HG02943 (cell line): ENCODE results near the gene FREM2.

Experiments
- ATAC-seq: cut with Tn5 transposase; IDR thresholded peaks from one replicate; pipeline ENCODE4 v1.9.1; 2021; ENCODE audit warnings: mild to moderate bottlenecking, low read depth, moderate library complexity; ENCODE audit not compliant: unreplicated experiment

The FREM2 gene

GRCh38 chr13:38687246-38688229, 661 bp downstream of the FREM2 start:
- ATAC-seq = no peak

- no peak for ATAC-seq
These were observed 1.8 kb downstream of the FREM2 start for GRCh38 chr13:38688674-38689073.

GRCh38 chr13:38690231-38690630, 3.4 kb downstream of the FREM2 start:
- ATAC-seq = no peak

- ATAC-seq = no peak
These were observed 6.3 kb downstream of the FREM2 start for GRCh38 chr13:38693168-38693567.

- no peak for ATAC-seq
These were observed 6.8 kb downstream of the FREM2 start for GRCh38 chr13:38693641-38694040.

DNA sequence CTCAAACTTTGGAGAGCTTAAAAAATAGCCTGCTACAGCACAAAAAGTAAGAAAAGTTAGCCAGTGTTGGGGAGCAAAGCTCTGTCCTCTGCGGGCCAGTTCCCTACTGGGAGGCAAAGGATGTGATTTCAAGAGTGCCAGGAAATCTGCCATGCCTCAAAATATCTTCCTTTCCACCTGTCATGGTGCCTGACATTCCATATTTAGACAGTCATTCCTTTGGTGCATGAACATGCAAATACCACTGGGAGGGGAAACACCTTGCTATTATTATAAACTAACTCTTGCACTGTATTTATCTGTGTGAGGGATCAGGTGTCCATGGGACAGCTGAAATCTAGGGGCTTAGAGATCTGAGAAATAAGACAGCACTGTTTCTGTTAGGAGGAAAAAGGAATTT, 10.3 kb downstream of the FREM2 start:
- no peak for ATAC-seq

DNA sequence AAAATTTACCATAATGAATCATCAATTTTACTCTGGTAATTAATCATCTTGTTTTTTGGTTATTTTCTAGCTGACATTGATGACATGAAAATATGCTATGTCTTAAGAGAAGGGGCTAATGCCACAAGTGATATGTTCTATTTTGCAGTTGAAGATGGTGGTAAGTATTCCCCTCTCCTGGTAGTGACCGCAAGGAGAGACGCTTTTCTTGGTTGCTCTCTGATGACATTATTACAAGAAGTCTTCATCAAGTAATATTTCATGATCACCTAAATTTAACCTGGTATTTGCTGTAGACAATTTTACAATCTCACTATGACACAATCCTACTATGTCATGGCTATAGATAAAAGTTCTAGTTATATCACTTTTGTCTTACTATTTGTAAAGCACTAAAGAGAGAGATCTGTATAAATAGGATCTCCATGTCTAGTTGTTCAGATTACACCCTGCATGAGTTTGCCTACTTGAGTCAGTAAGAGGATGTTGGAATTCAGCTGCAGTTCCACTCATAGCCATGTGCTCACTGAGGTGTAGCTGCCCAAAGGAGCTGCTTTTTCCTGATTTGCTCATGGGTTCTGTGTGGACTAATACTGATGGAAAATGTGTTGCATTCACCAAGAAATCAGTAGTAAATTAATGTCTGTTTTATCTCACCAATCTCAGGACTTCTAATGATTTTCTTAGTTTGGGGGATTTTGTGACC, 10.9 kb downstream of the FREM2 start:
- no peak for ATAC-seq

- ATAC-seq = no peak
These were observed 13.2 kb downstream of the FREM2 start for GRCh38 chr13:38700051-38700450.

GRCh38 chr13:38702669-38703068, 15.8 kb downstream of the FREM2 start:
- ATAC-seq = no peak

- ATAC-seq = no peak
These were observed 16.4 kb downstream of the FREM2 start for GRCh38 chr13:38703255-38703654.

GRCh38 chr13:38705365-38705764, 18.5 kb downstream of the FREM2 start:
- no peak for ATAC-seq

- no peak for ATAC-seq
These were observed 20.6 kb downstream of the FREM2 start for GRCh38 chr13:38707460-38707859.

- no peak for ATAC-seq
These were observed 26.2 kb downstream of the FREM2 start for GRCh38 chr13:38713046-38713445.

DNA sequence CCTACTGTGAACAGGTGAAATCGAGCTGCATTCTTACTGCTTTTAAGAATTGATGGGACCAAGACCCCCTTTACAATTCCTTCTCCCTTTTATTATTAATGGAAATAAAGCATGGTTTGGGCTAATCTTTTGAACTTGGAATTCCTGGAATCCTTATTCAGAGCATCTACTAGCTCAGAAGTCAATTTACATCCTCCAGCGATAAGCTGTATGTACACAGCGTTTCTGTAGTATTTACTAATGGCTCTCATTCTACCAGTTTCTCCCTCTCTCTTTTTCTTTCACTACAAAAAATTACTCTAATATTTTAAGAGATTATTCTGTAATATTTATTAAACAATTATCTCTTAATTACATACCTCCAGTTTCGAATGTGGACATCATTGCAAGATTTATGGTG, 31.5 kb downstream of the FREM2 start:
- no peak for ATAC-seq

DNA sequence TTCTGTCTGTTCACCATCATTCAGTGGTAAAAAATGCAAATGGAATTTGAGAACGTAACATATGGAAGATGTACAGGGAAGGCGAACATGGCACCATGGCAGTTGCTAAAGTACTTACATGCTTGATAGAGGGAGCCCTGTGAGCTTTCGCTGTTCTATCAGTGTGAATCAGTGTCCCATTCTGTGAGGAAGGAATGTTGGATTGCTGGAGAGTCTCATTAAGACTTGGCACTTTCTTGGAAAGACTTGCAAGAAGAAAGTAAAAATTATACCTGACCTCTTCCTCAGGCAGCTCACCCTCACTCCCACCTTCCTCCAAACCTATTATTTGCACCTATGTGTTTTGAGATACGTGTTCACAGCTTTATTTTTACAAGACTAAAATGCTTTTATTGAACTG, 43.5 kb downstream of the FREM2 start:
- no peak for ATAC-seq

DNA sequence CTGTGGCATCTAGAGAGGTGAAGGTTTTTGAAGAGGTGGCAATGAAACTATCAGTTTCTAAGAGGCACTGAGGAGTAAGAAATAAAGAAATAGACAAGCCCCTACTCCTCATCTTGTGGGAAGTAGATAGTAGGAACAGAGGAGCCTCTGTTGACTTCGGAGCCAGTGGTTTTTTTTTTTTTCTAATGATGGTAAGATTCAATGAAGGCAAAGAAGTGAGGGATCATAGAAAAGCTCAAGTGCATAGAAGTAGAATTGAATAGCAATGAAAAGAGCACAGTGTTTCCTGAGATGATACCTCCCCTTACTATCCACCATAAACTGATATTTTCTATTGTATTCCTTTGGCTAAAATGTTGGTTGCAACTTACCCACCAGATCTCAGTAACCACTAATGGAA, 46.3 kb downstream of the FREM2 start:
- no peak for ATAC-seq

DNA sequence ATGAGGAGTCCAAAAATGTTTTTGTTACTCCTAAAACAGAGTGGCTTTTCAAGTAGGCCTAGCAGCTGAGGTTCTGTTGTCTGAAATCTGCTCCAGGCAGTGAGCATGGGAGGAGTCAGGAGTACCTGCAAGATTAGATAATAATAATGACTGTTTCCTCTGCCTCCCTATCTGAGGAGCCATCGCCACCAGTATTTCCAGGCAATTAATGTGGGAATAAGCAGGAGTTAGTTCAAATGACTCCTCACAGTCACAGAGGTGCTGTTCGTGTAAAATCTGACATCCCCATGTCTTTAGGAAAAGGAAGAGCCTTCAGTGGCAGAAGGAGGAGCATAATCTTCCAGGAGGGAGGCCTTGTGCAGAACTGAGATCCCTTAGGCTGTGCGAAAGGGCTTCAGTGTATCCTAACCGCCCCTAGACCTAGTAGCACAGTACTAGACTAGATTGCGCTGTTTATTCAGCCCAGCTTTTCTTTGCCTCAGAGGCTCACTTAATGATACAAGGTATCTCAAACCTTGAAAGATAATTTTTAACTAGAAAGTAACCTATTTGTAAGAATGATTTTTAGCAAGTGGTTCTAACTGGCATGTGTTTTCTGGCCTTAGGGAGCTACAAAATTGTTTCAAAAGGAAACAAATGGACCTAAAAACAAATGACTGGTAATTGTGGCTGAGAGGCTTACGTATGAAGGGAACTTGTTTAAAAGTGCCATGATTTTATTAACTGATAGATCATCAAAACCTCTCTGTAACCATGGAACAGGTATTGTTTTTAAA, 49.0 kb downstream of the FREM2 start:
- ATAC-seq = no peak

DNA sequence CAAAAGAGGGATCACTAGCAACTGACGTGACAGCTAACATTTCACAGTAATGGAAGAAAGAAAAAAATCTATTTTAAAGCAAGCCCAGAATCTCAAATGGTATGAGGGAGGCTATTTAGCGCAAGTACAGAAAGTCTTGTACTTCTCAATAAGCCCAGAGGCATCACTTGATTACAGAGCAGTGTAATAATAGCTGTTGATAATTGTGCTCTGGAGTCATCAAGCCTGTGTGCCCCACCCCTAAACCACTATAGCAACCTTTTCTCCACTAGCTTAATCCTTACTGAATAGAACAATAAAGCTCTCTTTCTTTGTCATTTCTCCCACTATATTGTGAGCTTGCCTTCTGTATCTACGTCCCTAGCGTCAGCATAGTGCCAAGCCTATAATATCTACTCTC, 56.6 kb downstream of the FREM2 start:
- ATAC-seq = no peak

- no peak for ATAC-seq
These were observed 65.8 kb downstream of the FREM2 start for GRCh38 chr13:38752686-38753085.

GRCh38 chr13:38753878-38754277, 67.0 kb downstream of the FREM2 start:
- ATAC-seq = no peak

GRCh38 chr13:38755793-38756192, 68.9 kb downstream of the FREM2 start:
- ATAC-seq = no peak
